Measurements from ENCODE around the gene ZNF777.
"Not testable (repeated sequence)": the region's sequence is repeated elsewhere in the genome, so short reads cannot be mapped to it uniquely, and the experiment has no call there.

Gene ZNF777

GRCh38 chr7:149460493-149461277, at the start of gene ZNF777:
ZNF777 (minus strand) TSS chr7:149461062; CDS start chr7:149456022, 5,040 bp downstream.
- no peak for FAIRE-seq

- FAIRE-seq = no peak
Measured at GRCh38 chr7:149510248-149510647, 49.4 kb upstream of the ZNF777 start.

GRCh38 chr7:149509774-149510173, 48.9 kb upstream of the ZNF777 start:
- FAIRE-seq = no peak

- FAIRE-seq = no peak
Measured at GRCh38 chr7:149505551-149505950, 44.7 kb upstream of the ZNF777 start.

GRCh38 chr7:149501651-149502050, 40.8 kb upstream of the ZNF777 start:
- no peak for FAIRE-seq

GRCh38 chr7:149500910-149501309, 40.0 kb upstream of the ZNF777 start:
- no peak for FAIRE-seq

GRCh38 chr7:149500201-149500600, 39.3 kb upstream of the ZNF777 start:
- FAIRE-seq = no peak

GRCh38 chr7:149498811-149499210, 37.9 kb upstream of the ZNF777 start:
- no peak for FAIRE-seq

- no peak for FAIRE-seq
Measured at GRCh38 chr7:149497467-149498261, 36.8 kb upstream of the ZNF777 start, which contains the start of gene ZNF746. ZNF746 (minus strand) TSS chr7:149497809; CDS start chr7:149497536, 273 bp downstream.

GRCh38 chr7:149496642-149497391, 36.0 kb upstream of the ZNF777 start:
- FAIRE-seq = no peak

- FAIRE-seq = no peak
Measured at GRCh38 chr7:149495785-149496641, 35.2 kb upstream of the ZNF777 start.

- no peak for FAIRE-seq
Measured at GRCh38 chr7:149494738-149495368, 34.0 kb upstream of the ZNF777 start.

GRCh38 chr7:149493975-149494374, 33.1 kb upstream of the ZNF777 start:
- FAIRE-seq = not testable (repeated sequence)

- FAIRE-seq = no peak
Measured at GRCh38 chr7:149493366-149493765, 32.5 kb upstream of the ZNF777 start.

- no peak for FAIRE-seq
Measured at GRCh38 chr7:149490083-149490760, 29.4 kb upstream of the ZNF777 start.

- FAIRE-seq = no peak
Measured at GRCh38 chr7:149489391-149490024, 28.6 kb upstream of the ZNF777 start.

- no peak for FAIRE-seq
Measured at GRCh38 chr7:149479568-149479967, 18.7 kb upstream of the ZNF777 start.

GRCh38 chr7:149478754-149479153, 17.9 kb upstream of the ZNF777 start:
- FAIRE-seq = no peak

- FAIRE-seq = no peak
Measured at GRCh38 chr7:149477494-149478443, 16.9 kb upstream of the ZNF777 start.

Measured in TTC549 (cell line).